ENCODE data around the gene CD68.
A peak's percentile ranks its signal among the peaks of the same experiment; 100 is the strongest.

CD68 gene

DNA sequence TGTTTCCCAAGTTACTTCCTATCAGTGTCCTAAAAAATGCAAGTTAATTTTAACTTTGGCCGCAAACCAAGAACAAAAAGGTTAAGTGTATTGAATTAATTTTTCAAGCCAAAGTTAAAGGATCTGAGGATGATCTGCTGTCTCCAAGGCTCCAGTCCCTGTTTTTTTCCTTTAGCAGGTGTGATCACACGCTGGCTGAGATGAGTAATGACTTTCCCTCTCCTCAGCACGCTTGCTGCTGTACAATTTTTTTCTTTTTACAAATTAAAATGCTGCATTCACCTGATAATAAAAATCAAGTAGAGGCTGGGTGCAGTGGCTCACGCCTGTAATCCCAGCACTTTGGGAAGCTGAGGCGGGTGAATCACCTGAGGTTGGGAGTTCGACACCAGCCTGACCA is 34.5 kb upstream of the CD68 start:
- no peak overlapping the region for H3K4me3 Mint-ChIP-seq
- H3K27me3 Mint-ChIP-seq (ENCODE audit: low read depth): peaks cover 7% of the 10 kb centered on the region
- no peaks in the 10 kb centered on the region for H3K9me3 Mint-ChIP-seq
- peak overlapping the region in 1 of 3 experiments; percentile 38 for H3K27ac Mint-ChIP-seq
- no peaks in the 10 kb centered on the region for H3K36me3 Mint-ChIP-seq (ENCODE audit: low read depth)
- peaks cover 15% of the 10 kb centered on the region for H3K4me1 Mint-ChIP-seq
- TF ChIP-seq, protein P1, sequence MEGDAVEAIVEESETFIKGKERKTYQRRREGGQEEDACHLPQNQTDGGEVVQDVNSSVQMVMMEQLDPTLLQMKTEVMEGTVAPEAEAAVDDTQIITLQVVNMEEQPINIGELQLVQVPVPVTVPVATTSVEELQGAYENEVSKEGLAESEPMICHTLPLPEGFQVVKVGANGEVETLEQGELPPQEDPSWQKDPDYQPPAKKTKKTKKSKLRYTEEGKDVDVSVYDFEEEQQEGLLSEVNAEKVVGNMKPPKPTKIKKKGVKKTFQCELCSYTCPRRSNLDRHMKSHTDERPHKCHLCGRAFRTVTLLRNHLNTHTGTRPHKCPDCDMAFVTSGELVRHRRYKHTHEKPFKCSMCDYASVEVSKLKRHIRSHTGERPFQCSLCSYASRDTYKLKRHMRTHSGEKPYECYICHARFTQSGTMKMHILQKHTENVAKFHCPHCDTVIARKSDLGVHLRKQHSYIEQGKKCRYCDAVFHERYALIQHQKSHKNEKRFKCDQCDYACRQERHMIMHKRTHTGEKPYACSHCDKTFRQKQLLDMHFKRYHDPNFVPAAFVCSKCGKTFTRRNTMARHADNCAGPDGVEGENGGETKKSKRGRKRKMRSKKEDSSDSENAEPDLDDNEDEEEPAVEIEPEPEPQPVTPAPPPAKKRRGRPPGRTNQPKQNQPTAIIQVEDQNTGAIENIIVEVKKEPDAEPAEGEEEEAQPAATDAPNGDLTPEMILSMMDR (IDR thresholded peaks at IDR 0.05; ENCODE audit: unreplicated experiment in 3 of 3): no peak

DNA sequence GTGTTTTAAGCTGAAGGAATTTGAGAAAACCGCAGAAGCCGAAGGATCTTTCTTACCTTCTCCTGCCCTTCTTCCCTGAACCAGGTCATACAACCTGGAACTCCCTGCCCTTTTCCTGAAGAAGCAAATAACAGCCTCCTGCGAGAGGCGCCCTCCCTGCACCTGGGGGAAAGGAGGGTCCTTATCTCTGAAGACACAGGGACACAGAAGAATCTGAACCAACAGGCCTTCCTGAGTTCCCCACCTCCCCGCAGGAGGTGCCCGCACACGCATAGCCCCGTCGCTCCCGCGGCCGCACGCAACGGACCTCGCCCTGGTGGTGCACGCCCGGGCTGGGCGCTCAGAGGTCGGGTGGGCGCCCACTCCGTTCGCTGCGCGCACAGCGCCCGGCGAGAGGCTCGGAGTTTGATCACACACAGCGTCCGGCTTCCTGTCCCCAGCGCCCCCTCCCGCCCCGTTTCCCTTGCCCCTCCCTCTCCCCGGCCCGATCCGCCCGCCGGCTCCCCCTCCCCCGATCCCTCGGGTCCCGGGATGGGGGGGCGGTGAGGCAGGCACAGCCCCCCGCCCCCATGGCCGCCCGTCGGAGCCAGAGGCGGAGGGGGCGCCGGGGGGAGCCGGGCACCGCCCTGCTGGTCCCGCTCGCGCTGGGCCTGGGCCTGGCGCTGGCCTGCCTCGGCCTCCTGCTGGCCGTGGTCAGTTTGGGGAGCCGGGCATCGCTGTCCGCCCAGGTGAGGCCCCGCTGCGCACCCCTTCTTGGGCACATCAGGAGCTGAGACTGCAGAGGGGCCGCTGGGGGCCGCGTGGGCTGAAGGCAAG is 30.6 kb upstream of the CD68 start, which contains the start of gene TNFSF12:
TNFSF12 (plus strand) TSS at position 474 of the 816 bp plus-strand sequence; CDS start at position 570, 96 bp downstream.
- TF ChIP-seq, protein P1 (IDR thresholded peaks at IDR 0.05; ENCODE audit: unreplicated experiment in 3 of 3): peak in 1 of 3 experiments; percentile 18
- peaks cover 24% of the 10 kb centered on the region for H3K4me1 Mint-ChIP-seq
- peak within 1 kb of the TSS; percentile 78 to 80 (median 80) for H3K4me3 Mint-ChIP-seq
- H3K36me3 Mint-ChIP-seq (ENCODE audit: low read depth): peaks cover 4% of the 10 kb centered on the region
- H3K27me3 Mint-ChIP-seq (ENCODE audit: low read depth): peaks cover 7% of the 10 kb centered on the region
- H3K27ac Mint-ChIP-seq: peak within 1 kb of the TSS; percentile 84 to 90 (median 90)
- no peaks in the 10 kb centered on the region for H3K9me3 Mint-ChIP-seq

DNA sequence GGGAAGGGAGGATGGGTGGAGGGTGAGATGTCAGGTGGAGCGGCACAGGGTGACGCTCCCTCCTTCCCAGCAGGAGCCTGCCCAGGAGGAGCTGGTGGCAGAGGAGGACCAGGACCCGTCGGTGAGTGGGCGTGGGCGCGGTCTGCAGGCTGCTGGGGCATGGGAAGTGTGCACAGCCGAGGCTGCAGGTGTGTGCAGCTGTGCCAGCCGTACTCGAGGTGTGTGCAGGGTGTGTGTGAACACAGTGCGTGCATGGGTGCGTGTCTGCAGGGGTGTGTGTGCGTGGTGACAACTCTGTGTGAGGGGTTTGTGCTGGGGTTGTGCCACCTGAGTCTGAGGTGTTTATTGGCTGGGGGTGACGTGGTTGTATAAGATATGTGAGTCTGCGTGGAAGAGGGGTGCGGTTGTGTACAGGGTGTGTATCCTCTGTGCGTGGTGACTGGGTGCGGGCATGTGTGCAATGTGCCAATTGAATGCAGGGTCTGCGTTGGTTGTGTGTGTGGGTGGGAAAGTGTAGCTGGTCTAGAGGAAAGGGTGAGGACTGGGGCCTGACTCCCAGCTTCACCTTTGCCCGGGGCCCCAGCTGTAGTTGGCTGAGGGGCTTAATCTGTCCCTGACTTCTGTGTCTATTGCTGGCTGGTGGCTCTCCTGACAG is 29.9 kb upstream of the CD68 start:
- peaks cover 4% of the 10 kb centered on the region for H3K36me3 Mint-ChIP-seq (ENCODE audit: low read depth)
- H3K27me3 Mint-ChIP-seq (ENCODE audit: low read depth): peaks cover 7% of the 10 kb centered on the region
- peak overlapping the region; percentile 76 to 79 (median 78) for H3K4me3 Mint-ChIP-seq
- TF ChIP-seq, protein P1 (IDR thresholded peaks at IDR 0.05; ENCODE audit: unreplicated experiment in 3 of 3): no peak
- peak overlapping the region; percentile 84 to 90 (median 90) for H3K27ac Mint-ChIP-seq
- no peaks in the 10 kb centered on the region for H3K9me3 Mint-ChIP-seq
- H3K4me1 Mint-ChIP-seq: peaks cover 24% of the 10 kb centered on the region

DNA sequence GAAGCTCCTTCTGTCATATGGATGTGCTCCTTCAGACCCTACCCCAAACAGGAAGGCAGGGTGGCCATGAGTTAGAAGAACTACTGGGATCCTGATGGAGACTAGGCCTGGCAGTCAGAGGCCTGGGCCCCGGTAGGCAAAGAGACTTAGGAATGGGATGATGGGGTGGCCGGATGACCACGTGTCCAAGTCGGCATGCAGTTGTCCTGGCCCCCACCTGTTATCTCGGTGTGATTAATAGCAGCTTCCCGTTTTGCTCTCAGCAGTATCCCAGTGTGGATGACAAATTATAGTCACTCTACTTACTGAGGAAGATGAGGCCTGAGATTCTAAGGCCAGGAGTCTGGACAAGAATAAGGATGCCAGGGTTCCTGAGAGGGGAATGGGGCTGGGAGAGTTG is 29.1 kb upstream of the CD68 start:
- H3K4me3 Mint-ChIP-seq: peak overlapping the region; percentile 76 to 79 (median 78)
- TF ChIP-seq, protein P1 (IDR thresholded peaks at IDR 0.05; ENCODE audit: unreplicated experiment in 3 of 3): no peak
- H3K9me3 Mint-ChIP-seq: no peaks in the 10 kb centered on the region
- H3K27me3 Mint-ChIP-seq (ENCODE audit: low read depth): peaks cover 7% of the 10 kb centered on the region
- H3K27ac Mint-ChIP-seq: peak overlapping the region; percentile 84 to 90 (median 90)
- H3K36me3 Mint-ChIP-seq (ENCODE audit: low read depth): peaks cover 4% of the 10 kb centered on the region
- H3K4me1 Mint-ChIP-seq: peaks cover 29% of the 10 kb centered on the region

DNA sequence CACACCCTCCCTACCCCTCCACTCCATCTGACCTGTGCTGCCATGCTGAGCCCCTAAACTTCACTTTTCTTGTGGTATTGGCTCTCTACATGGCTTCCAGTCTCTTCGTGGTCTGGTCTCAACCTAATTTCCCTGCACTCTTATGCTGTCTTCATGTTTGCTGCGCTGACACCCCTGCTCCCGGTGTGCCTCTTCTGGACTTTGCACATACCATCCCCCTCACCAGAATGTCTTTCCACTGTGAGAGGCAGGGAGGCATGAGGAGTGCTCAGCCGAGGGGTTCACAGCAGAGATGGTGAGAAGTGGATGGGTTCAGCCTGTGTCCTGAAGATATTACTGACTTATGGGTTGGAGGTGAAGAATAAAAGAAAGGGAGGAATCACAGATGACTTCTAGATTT is 28.0 kb upstream of the CD68 start:
- Mint-ChIP-seq H3K9me3 (no peaks in the 10 kb centered on the region), H3K27me3 (ENCODE audit: low read depth) (peaks cover 7% of the 10 kb centered on the region), H3K36me3 (ENCODE audit: low read depth) (peaks cover 4% of the 10 kb centered on the region), H3K4me3 (peak overlapping the region; percentile 63 to 79 (median 78)), H3K27ac (peak overlapping the region; percentile 84 to 97 (median 96)), H3K4me1 (peaks cover 33% of the 10 kb centered on the region)
- TF ChIP-seq, protein P1 (IDR thresholded peaks at IDR 0.05; ENCODE audit: unreplicated experiment in 3 of 3): no peak
